ENCODE measurements around the gene TTC39C. TPM values are rescaled to one million over a fixed set of nuclear protein-coding genes. Genes with fewer than 3 reads are reported as not detected.

Gene TTC39C
- total RNA-seq, 1 donor = 54.4 TPM

- TF ChIP-seq, protein P1, sequence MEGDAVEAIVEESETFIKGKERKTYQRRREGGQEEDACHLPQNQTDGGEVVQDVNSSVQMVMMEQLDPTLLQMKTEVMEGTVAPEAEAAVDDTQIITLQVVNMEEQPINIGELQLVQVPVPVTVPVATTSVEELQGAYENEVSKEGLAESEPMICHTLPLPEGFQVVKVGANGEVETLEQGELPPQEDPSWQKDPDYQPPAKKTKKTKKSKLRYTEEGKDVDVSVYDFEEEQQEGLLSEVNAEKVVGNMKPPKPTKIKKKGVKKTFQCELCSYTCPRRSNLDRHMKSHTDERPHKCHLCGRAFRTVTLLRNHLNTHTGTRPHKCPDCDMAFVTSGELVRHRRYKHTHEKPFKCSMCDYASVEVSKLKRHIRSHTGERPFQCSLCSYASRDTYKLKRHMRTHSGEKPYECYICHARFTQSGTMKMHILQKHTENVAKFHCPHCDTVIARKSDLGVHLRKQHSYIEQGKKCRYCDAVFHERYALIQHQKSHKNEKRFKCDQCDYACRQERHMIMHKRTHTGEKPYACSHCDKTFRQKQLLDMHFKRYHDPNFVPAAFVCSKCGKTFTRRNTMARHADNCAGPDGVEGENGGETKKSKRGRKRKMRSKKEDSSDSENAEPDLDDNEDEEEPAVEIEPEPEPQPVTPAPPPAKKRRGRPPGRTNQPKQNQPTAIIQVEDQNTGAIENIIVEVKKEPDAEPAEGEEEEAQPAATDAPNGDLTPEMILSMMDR (IDR thresholded peaks at IDR 0.05; ENCODE audit: insufficient read depth, low read depth, low read length) = no peak
- DNase-seq (ENCODE audit: low read depth) = no peak
- no peak overlapping the region for H3K4me3 ChIP-seq (ENCODE audit: low read depth, low read length)
Observed at GRCh38 chr18:23981369-23981980, 33.1 kb upstream of the TTC39C start.

- peak overlapping the region; percentile 32 for H3K4me3 ChIP-seq (ENCODE audit: low read depth, low read length)
- DNase-seq (ENCODE audit: low read depth) = peak; percentile 63
- TF ChIP-seq, protein P1 (IDR thresholded peaks at IDR 0.05; ENCODE audit: insufficient read depth, low read depth, low read length) = no peak
Observed at GRCh38 chr18:23982155-23983079, 32.1 kb upstream of the TTC39C start.

DNA sequence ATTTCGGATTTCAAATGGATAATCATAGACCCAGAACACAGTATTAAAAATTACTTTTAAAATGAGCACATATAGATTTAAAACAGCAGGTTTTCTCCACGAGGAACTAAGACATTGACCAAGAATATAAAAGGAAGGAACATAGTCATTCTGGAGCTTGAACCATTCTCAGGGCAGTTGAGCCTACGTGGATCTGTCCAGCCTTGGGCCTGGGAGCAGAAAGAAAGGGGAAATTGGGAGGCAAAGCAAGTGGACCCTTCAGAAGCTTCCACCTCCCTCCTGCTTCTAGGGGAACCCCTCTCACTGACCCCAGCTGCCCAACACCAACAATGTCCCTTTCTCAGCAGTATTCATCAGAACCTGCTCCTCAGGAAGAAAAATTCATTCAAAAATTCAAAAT, 31.4 kb upstream of the TTC39C start:
- H3K4me3 ChIP-seq (ENCODE audit: low read depth, low read length) = no peak overlapping the region
- no peak for DNase-seq (ENCODE audit: low read depth)
- TF ChIP-seq, protein P1 (IDR thresholded peaks at IDR 0.05; ENCODE audit: insufficient read depth, low read depth, low read length) = no peak

GRCh38 chr18:23986600-23987359, 27.8 kb upstream of the TTC39C start:
- no peak for DNase-seq (ENCODE audit: low read depth)
- TF ChIP-seq, protein P1 (IDR thresholded peaks at IDR 0.05; ENCODE audit: insufficient read depth, low read depth, low read length) = no peak
- no peak overlapping the region for H3K4me3 ChIP-seq (ENCODE audit: low read depth, low read length)

DNA sequence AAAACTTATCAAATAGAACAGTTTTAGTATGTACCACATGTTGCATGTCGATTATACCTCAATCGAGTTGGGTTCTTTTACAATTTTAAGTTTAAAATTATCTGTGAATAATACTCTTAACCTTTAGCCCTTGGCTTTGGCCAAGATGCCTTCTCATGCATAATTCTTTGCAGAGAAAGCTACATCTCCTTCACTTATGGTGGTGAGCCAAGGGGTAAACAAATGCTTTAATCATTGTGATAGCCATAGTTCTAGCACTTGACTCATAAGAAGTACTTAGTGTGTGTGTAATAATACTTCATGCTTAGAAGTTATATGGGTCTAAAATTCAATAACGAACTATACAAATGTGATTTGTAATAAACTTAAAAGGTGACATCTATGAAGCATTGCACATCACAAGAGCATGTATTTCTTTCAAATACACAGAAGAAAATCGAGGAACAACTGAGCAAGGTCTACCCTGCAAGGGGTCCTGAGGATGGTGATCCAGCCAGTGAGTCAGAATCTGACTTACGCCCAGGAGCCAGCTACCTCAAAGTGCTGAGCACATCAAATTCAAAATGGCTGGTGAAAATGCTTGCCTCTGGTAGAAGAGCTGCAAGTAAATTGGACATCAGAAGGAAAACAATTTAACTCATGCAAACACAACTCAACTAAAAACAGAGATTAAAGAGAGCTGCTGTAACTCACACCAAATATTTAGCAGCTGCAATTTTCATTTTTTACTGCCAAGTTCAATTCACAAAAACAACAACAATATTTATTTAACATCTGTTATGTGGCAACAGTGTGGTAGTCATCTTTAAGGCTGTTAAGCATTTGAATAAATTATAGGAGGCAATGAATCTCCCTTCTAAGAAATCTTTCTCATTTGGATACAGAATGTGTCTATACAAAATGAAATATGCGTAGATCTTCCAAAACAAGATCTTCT, 23.8 kb upstream of the TTC39C start:
- H3K4me3 ChIP-seq (ENCODE audit: low read depth, low read length) = no peak overlapping the region
- DNase-seq (ENCODE audit: low read depth) = peak; percentile 73
- TF ChIP-seq, protein P1 (IDR thresholded peaks at IDR 0.05; ENCODE audit: insufficient read depth, low read depth, low read length) = no peak
